Measurements from ENCODE around the gene ENTPD5.
"Not testable (repeated sequence)": the region's sequence is repeated elsewhere in the genome, so short reads cannot be mapped to it uniquely, and the experiment has no call there.

Gene ENTPD5

DNA sequence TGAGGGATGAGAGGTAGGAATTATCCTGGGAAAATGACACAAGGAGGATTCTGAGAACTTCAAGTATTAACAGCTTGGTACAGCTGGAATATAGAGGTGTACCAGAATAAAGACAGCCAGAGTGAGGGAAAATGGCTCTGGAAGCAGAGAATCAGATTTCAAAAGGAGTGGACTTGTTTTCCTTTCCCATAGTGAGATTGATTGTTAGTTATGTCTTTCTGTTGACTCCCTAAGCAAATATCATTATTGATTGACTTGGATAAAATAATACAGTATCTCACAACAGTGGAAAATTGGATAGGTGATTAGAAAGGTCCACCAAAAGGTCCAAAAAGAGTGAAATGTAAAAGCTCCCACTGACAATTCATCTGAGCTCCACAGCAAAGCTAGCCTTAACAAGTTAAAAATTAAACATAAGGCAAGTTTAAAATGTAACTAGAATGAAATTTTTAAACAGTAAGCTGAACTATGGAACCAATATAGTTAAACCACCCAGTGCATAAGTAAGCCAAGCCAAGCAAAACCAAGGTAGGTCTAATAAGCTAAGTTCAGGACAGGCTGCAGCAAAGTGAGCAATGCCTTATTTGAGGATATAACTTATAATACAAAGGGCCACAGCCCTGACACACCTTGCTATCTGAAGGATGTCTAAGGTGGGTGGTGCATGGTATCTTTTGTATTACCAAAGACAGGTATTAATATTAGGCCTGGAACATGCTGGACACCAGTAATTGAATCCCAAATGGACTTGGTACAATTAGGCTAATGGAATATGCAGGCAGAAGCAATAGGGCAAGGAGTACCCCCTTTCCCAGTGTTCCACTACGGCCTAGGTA, 21.8 kb downstream of the ENTPD5 start:
- no peak for DNase-seq (ENCODE audit: extremely low spot score)
- no peak for TF ChIP-seq CTCF (IDR thresholded peaks at IDR 0.05; ENCODE audit: control extremely low read depth, extremely low read depth, low read depth, missing control alignments)
- ChIA-PET POLR2A (no interaction called here), CTCF (interaction anchor here (0.8 to 2.5 kb wide), 4 partner anchors 10 to 39 kb away, joined by 3 to 8 read pairs (median 4); no protein-coding TSS in a partner anchor)

- ChIA-PET CTCF (interaction anchor here (1.6 to 2.5 kb wide), 3 partner anchors 11 to 38 kb away, joined by 4 to 8 read pairs (median 4); no protein-coding TSS in a partner anchor), POLR2A (no interaction called here)
- TF ChIP-seq CTCF (IDR thresholded peaks at IDR 0.05; ENCODE audit: control extremely low read depth, extremely low read depth, low read depth, missing control alignments): no peak
- no peak for DNase-seq (ENCODE audit: extremely low spot score)
Observed at GRCh38 chr14:73996731-73997107, 22.4 kb downstream of the ENTPD5 start.

- DNase-seq (ENCODE audit: extremely low spot score): no peak
- ChIA-PET CTCF (interaction anchor here (1.7 to 2.5 kb wide), 2 partner anchors 11 to 15 kb away, joined by 4 to 8 read pairs; no protein-coding TSS in a partner anchor), POLR2A (no interaction called here)
- no peak for TF ChIP-seq CTCF (IDR thresholded peaks at IDR 0.05; ENCODE audit: control extremely low read depth, extremely low read depth, low read depth, missing control alignments)
Observed at GRCh38 chr14:73995977-73996378, 23.1 kb downstream of the ENTPD5 start.

DNA sequence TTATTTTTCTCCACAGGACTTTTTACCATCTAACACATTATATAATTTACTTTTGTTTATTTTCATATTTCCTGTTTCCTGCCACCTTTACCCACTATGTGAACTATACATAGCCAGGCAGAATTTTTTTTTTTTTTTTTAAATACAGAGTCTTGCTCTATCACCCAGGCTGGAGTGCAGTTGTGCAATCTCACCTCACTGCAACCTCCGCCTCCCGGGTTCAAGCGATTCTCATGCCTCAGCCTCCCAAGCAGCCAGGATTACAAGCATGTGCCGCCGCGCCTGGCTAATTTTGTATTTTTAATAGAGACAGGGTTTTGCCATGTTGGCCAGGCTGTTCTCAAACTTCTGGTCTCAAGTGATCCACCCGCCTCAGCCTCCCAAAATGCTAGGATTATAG, 24.2 kb downstream of the ENTPD5 start:
- POLR2A ChIA-PET, CTCF ChIA-PET: not testable (repeated sequence)

DNA sequence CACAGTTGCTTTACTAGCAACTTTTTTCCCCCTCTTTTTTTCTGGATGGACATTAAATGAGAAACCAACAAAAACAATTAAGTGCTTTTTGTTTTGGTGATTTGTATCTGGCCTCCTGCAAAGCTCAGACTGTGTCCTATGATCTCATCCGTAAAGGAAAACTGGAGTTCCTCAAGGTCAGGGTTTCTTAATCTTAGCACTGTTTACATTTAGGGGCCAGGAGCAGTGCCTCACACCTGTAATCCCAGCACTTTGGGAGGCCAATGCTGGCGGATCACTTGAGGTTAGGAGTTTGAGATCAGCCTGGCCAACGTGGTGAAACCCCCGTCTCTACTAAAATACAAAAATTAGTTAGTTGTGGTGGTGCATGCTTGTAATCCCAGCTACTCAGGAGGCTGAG, 28.0 kb downstream of the ENTPD5 start:
- ChIA-PET POLR2A (no interaction called here), CTCF (no interaction called here)
- DNase-seq (ENCODE audit: extremely low spot score): no peak
- TF ChIP-seq CTCF (IDR thresholded peaks at IDR 0.05; ENCODE audit: control extremely low read depth, extremely low read depth, low read depth, missing control alignments): no peak

More for the DNA sequence above, 24.2 kb downstream of the ENTPD5 start:
- DNase-seq (ENCODE audit: extremely low spot score): not testable (repeated sequence)

DNA sequence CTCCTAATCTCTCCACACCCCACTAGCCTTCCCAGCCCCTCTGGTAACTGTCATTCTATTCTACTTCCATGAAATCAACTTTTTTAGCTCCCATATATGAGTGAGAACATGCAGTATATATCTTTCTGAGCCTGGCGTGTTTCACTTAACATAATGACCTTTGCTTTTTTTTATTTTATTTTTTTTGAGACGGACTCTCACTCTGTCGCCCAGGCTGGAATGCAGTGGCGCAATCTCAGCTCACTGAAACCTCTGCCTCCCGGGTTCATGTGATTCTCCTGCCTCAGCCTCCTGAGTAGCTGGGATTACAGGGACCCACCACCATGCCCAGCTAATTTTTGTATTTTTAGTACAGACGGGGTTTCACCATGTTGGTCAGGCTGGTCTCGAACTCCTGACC, 30.4 kb downstream of the ENTPD5 start:
- POLR2A ChIA-PET; CTCF ChIA-PET; DNase-seq (ENCODE audit: extremely low spot score): not testable (repeated sequence)

- CTCF ChIA-PET: no interaction called here
- TF ChIP-seq CTCF (IDR thresholded peaks at IDR 0.05; ENCODE audit: control extremely low read depth, extremely low read depth, low read depth, missing control alignments): no peak
- DNase-seq (ENCODE audit: extremely low spot score): no peak
- POLR2A ChIA-PET: no interaction called here
Observed at GRCh38 chr14:73988065-73988464, 31.0 kb downstream of the ENTPD5 start.
